Muscle layer of colon (tissue), 2 donors: Measurements from ENCODE around the gene CSNK2B.

ENCODE experiments used
- H3K27ac ChIP-seq: one replicate; pipeline ENCODE4 v1.7.0; 2013; ENCODE audit warnings: low read depth, mild to moderate bottlenecking, low read length, moderate library complexity
- H3K27me3 ChIP-seq, 2 donors: one replicate each; pipeline ENCODE4 v1.7.0; 2013; ENCODE audit warnings: low read length in 2 of 2, mild to moderate bottlenecking in 2 of 2; ENCODE audit not compliant: insufficient read depth in 2 of 2, control insufficient read depth in 1 of 2
- H3K36me3 ChIP-seq: one replicate; pipeline ENCODE4 v1.7.0; 2013; ENCODE audit warnings: mild to moderate bottlenecking, low read length; ENCODE audit not compliant: insufficient read depth
- H3K4me1 ChIP-seq: one replicate; pipeline ENCODE4 v1.7.0; 2013; ENCODE audit warnings: mild to moderate bottlenecking, low read length; ENCODE audit not compliant: insufficient read depth
- H3K4me3 ChIP-seq, 2 donors: one replicate each; pipeline ENCODE4 v1.7.0; 2013; ENCODE audit warnings: low read length in 2 of 2, low read depth in 1 of 2, mild to moderate bottlenecking in 1 of 2, moderate library complexity in 1 of 2
- H3K9ac ChIP-seq: one replicate; pipeline ENCODE4 v1.7.0; 2013; ENCODE audit warnings: low read length
- H3K9me3 ChIP-seq: one replicate; pipeline ENCODE4 v1.7.0; 2013; ENCODE audit warnings: mild to moderate bottlenecking, low read length
- donor health status: abdominal sarcoma.
- donor health status: Adenocarcinoma of cecum.

Gene CSNK2B

DNA sequence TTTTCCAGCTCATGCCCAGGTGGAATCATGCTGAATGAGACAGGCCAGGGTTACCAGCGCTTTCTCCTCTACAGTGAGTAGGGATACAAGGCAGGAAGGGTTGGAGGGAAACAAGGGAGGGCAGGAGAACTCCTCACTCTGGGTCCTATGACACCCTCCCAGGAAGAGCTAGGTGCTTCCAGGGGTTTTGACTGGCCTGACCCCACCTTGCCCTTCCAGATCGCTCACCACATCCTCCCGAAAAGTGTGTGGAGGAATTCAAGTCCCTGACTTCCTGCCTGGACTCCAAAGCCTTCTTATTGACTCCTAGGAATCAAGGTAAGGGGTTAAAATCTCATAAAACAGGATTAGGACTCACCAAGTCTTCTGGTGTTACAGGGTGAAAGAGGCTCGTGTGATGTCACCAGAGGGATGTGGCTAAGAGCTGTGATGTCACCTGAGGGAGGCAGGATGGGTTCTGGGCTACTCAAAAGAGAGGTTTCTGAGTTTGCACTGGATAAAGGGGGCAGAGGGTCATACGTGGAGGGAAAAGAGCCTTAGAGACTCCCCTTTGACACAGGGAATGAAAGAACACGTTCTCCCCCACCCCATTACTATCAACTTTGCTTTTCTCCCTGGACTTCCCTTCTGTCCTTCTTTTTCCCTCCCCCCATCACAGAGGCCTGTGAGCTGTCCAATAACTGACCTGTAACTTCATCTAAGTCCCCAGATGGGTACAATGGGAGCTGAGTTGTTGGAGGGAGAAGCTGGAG, 8.3 kb upstream of the CSNK2B start:
- Histone ChIP-seq H3K4me3 (no peak overlapping the region), H3K27me3 (no peaks in the 10 kb centered on the region), H3K27ac (no peak overlapping the region), H3K9ac (no peak overlapping the region), H3K4me1 (peaks cover 55% of the 10 kb centered on the region), H3K36me3 (peaks cover 25% of the 10 kb centered on the region), H3K9me3 (no peaks in the 10 kb centered on the region)

DNA sequence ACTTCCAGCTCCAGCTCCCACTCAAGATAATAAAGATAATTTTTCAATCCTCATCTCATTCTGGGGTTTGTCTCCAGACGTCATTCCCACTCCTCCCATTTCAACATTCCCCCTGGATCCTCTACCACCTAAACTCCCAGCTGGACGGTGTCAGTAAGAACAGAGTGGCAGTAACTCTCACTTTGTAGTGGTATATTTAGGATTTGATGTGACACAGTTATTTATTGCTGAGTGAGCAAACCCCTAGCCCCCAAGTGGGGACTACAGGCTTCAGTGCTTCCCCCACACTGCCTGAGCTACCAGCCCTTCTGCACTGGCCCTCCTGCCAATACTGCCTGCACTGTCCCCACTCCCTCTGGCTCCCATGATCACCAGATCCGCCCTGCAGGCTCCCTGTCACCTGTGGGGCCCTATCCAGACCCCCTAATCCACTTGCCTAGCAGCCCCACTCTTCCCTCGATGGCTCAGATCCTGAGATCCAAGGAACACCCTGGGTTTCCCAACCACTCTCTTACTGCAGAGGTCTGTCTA, 7.7 kb upstream of the CSNK2B start:
- Histone ChIP-seq H3K36me3 (peaks cover 28% of the 10 kb centered on the region), H3K9ac (no peak overlapping the region), H3K9me3 (no peaks in the 10 kb centered on the region), H3K4me3 (no peak overlapping the region), H3K4me1 (peaks cover 60% of the 10 kb centered on the region), H3K27ac (no peak overlapping the region), H3K27me3 (no peaks in the 10 kb centered on the region)

DNA sequence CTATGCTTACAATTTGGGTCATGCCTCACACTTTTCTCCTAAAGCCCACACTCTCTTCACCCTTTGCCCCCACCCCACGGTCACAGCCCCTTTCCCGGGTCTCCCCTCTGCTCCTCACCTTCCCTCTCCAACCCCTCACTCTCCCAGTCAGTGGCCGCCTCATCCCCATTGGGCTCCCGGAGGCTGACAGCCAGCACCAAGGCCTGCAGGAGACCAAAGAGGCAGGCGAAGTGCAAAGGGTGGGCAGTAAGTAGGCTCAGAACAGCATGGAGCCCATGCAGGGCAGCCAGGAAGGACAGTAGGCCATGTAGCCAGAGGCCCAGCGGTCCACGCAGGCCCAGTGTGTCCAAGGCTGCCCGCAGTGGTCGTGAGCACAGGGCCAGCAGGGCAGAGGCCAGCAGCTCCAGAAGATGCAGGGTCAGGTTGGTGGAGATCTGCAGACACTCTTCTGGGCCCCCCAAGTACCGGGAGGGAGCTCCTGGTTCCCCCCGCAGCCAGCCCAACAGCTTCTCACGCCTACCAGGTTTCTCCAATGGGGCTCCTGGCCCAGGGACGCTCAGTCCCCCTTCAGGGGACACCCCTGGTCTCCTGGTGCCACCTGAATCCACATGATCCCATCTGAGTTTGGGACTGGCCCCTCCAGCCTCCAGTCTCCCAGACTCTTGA, 6.8 kb upstream of the CSNK2B start:
- Histone ChIP-seq H3K4me3 (peak overlapping the region; percentile 80 to 100), H3K27ac (no peak overlapping the region), H3K9ac (peak overlapping the region; percentile 89), H3K27me3 (no peaks in the 10 kb centered on the region), H3K9me3 (no peaks in the 10 kb centered on the region), H3K36me3 (peaks cover 32% of the 10 kb centered on the region), H3K4me1 (peaks cover 61% of the 10 kb centered on the region)

DNA sequence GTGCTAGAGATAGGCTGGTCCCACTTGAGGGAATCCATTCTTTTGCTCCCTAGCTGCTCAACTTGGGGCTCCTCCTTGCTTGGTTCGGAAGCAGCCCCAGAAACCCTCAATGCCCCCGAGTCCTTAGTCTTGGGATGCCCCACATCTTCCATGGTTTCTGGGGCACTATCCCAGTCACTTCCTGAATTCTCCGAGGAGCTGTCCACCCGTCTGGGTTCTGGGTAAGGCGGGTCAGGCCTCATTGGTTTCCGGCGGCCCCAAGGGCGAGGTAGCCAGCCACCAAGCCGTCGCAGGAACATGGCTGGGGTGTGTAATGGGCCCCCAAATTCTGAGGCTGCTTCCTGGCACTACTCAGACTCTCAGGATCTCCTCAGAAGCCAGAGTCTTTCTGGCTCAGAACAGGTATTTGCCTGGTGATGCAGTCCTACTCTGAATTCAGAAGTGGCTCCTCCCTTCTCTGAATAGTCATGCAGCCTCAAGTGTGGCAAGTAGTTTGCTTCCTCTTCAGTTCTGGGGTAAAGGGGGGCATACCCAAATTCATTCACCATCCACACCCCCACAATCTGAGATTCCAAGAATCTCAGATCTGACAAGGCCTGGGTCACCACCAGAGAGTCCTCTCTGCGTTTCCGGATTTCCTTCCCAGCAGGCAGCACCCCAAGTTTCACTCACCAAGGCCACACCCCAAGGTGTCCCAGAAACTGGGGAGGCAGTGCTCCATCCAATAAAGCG, 6.1 kb upstream of the CSNK2B start:
- Histone ChIP-seq H3K27me3 (no peaks in the 10 kb centered on the region), H3K4me3 (peak overlapping the region; percentile 80 to 100), H3K9me3 (no peaks in the 10 kb centered on the region), H3K9ac (peak overlapping the region; percentile 89), H3K4me1 (peaks cover 62% of the 10 kb centered on the region), H3K36me3 (peaks cover 32% of the 10 kb centered on the region), H3K27ac (peak overlapping the region; percentile 93)

DNA sequence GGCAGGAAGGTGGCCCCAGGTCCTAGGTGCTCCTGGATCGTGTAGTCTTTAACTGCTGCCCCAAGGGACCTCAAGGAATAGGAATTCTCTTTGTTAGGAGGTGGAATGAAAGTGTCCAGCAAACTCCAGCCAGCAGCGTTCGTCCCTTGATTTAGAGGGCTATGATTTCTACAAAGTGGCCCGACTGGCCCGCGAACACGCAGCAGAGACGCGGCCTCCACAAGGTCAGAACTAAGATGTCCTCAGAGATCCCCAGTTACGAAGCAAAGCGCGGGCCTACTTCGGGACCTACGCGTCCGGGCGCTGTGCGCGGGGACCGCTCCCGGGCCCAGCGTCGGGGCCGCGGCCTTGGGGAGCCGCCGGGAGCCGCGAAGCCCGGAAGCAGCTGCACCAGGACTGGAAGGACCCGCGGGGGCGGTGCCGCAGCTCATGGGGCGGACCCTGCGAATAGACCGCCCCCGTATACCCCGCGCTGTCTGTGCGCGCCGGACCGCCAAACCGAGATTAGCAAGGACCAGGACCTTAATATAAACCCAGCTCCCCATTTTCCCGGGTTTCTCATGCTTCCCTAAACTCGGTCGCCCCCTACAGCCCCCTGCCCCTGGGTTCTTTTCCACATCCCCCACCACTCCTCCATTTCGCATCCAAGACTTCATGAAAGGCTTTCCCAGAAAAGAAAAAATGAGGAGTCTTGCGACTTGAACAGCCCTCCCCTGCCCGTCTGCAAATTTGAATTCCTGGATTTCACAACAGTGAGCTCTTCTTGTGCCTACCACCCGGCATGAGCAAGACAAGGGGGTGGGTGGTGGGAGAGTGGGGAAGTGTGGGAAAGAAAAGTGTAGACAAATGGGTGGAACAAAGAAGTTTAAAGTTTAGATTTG, 5.3 kb upstream of the CSNK2B start, which contains the start of gene C6orf47:
C6orf47 (minus strand) TSS at position 398 of the 881 bp plus-strand sequence. CDS start 831 bp downstream, outside the sequence.
- Histone ChIP-seq H3K27me3 (no peaks in the 10 kb centered on the region), H3K9ac (peak within 1 kb of the TSS; percentile 89), H3K36me3 (peaks cover 29% of the 10 kb centered on the region), H3K27ac (peak within 1 kb of the TSS; percentile 93), H3K9me3 (no peaks in the 10 kb centered on the region), H3K4me3 (peak within 1 kb of the TSS; percentile 80 to 100), H3K4me1 (peaks cover 62% of the 10 kb centered on the region)

DNA sequence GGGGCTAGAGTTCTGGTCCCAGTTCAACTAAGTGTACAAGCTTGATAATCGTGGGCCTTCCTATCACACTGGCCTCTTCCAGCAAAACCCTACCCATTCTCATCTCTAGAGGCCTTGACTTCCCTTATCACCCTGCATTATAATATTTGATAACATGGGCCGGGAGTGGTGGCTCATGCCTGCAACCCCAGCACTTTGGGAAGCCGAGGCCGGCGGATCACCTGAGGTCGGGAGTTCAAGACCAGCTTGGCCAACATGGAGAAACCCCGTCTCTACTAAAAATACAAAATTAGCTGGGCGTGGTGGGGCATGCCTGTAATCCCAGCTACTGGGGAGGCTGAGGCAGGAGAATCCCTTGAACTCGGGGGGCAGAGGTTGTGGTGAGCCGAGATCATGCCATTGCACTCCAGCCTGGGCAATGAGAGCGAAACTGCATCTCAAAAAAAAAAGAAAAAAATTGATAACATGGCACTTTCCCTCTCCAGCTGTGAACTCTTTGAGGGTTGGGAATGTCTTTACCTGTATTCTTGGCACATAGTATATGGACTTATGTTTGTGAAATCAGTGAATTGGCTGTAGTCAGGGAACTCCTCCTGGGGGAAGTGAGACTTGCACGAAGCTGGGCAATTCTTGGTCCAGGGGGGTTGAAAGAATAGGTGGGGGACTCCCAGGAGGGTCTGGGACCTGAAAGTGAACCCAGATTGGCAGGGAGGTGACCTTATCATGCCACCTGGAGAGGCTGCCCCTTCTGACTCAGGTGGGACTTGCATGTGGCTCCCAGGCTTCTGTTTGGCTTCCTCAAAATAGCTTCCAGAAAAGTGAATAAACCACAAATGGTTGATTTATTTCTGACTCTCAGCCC, 4.4 kb upstream of the CSNK2B start:
- H3K36me3 ChIP-seq, result peaks cover 26% of the 10 kb centered on the region
- no peaks in the 10 kb centered on the region for H3K27me3 ChIP-seq
- peak overlapping the region; percentile 80 to 100 for H3K4me3 ChIP-seq
- H3K9ac ChIP-seq, result peak overlapping the region; percentile 89
- peak overlapping the region; percentile 93 for H3K27ac ChIP-seq
- H3K9me3 ChIP-seq, result no peaks in the 10 kb centered on the region
- H3K4me1 ChIP-seq, result peaks cover 64% of the 10 kb centered on the region

DNA sequence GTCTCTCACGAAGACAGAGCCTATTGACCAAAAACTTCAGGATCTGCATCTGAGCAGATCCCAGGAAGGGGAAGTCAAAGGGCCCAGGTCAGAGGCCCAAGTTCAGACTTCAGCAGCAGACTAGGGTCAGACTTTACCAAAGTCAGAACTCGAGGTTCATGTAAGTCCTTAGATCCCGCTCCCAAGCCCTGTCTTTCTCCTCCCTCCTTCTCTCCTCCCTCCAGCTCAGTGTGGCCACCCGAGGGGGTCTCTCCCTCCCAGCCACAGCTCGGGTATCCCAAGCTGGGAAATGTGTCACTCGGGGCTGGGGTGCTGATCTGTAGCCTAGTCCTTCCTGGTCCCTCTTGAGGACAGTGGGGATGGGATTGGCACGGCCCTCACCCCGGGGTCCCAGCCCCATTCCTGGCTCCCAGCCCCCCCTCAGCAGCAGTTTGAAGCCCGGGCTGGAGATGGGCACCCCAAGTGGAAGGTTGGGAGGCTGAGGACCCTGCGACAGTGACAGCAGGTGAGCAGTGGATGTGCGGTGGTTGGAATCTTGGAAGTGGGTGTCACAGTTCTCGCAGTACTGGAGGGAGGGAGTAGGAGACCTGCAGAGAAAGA, 3.7 kb upstream of the CSNK2B start:
- no peak overlapping the region for H3K27ac ChIP-seq
- H3K4me1 ChIP-seq, result peaks cover 67% of the 10 kb centered on the region
- H3K4me3 ChIP-seq, result no peak overlapping the region

DNA sequence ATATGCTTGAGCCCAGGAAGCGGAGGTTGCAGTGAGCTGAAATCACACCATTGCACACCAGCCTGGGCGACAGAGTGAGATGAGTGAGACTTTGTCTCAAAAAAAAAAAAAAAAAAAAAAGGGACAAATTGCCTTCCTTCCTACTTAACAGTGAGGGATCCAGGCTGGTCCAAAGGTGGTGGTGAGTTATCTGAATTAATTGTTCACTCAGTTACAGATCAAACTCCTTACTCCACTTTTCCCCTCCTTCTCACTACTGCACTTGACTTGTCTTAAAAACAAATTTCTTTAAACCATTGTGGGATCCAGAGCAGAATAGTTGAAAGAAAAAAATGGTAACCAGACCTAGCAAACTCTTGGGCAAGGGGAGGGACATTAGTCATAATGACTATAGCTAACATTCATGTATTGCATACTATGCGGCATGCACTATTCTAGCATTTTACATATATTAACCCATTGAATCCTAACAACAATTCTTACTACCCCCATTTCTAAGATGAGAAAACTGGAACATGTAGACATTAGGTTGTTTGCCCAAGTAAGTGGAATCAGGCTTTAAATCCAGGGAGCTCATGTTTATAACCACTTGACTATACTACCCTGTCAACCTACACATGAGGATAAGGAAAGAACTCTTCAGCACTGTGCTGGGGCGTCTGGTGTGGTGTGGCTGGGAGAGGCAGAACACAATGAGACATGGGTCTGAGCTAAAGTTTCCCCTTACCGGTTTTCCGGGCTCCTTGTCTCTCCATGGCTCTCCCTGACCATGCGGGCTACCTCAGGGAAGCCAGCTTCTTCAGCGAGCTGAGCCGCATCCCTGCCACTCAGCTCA, 2.5 kb upstream of the CSNK2B start:
- Histone ChIP-seq H3K9ac (peak overlapping the region; percentile 68), H3K27me3 (no peaks in the 10 kb centered on the region), H3K27ac (peak overlapping the region; percentile 62), H3K4me1 (peaks cover 61% of the 10 kb centered on the region), H3K4me3 (peak overlapping the region; percentile 55 to 96), H3K36me3 (peaks cover 36% of the 10 kb centered on the region), H3K9me3 (no peaks in the 10 kb centered on the region)

More for the DNA sequence above, 3.7 kb upstream of the CSNK2B start:
- Histone ChIP-seq H3K9ac (no peak overlapping the region), H3K36me3 (peaks cover 29% of the 10 kb centered on the region), H3K9me3 (no peaks in the 10 kb centered on the region), H3K27me3 (no peaks in the 10 kb centered on the region)

DNA sequence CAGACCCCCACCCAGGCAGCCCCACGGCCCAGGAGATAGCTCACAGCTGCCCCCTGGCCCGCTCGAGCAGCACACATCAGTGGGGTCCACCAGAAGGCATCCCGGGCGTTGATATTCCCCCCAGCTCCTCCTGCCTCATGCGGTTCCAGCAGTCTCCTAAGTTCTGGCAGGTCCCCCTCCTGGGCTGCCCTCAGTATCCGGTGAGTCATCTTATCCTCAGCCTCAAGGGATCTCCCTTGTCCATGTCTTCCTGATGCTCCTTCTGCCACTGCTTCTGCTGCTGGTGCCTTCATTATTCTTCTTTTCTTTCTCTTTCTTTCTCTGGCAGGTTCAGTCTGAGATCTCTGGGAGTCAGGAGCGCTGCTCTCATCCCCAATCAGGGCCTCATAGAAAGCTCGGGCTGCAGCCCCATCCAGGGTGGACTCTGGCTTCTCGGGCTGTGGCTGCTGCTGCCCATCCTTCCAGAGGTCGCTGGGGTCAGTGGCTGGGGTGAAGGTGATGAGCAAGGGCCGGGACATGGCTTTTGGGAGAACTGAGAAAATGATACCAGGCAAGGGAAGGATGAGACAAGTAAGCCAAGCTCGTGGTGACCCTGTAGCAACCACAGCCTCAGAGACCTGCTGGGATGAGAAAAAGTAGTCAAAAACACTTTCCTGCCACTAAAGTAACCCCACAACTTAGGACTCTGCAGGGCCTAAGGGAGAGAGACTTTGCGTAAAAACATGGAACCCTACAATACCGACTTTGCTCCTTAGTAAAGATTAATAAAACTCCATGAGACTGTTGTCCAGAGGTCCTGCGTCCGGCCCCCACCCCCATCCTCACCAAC, 1.7 kb upstream of the CSNK2B start:
- H3K9ac ChIP-seq, result peak overlapping the region; percentile 68
- no peaks in the 10 kb centered on the region for H3K27me3 ChIP-seq
- H3K9me3 ChIP-seq, result no peaks in the 10 kb centered on the region
- H3K4me3 ChIP-seq, result peak overlapping the region; percentile 55 to 96
- H3K4me1 ChIP-seq, result peaks cover 53% of the 10 kb centered on the region
- peaks cover 42% of the 10 kb centered on the region for H3K36me3 ChIP-seq
- peak overlapping the region; percentile 95 for H3K27ac ChIP-seq
